Left renal cortex interstitium (tissue), 4 donors: ENCODE data around the gene CAMTA1. TPM values are rescaled to one million over a fixed set of nuclear protein-coding genes. Genes with fewer than 3 reads are reported as not detected.
"Not testable (repeated sequence)": the region's sequence is repeated elsewhere in the genome, so short reads cannot be mapped to it uniquely, and the experiment has no call there.

Experiments
- DNase-seq, 4 donors: peaks; one replicate each; pipeline ENCODE4 v3.0.0-alpha.2; 2013; ENCODE audit warnings: low read depth in 4 of 4, low spot score in 2 of 4, missing footprints in 1 of 4
- polyA plus RNA-seq, 4 donors: library from polyadenylated mRNA; unstranded; fragments of 120-200 nt; gene quantifications; one replicate each; pipeline ENCODE4 v1.2.1, GENCODE V29; 2013; ENCODE audit not compliant: insufficient read length in 4 of 4

The CAMTA1 gene
- polyA plus RNA-seq, 4 donors: 76.8 to 91.3 (median 85.3) TPM

DNA sequence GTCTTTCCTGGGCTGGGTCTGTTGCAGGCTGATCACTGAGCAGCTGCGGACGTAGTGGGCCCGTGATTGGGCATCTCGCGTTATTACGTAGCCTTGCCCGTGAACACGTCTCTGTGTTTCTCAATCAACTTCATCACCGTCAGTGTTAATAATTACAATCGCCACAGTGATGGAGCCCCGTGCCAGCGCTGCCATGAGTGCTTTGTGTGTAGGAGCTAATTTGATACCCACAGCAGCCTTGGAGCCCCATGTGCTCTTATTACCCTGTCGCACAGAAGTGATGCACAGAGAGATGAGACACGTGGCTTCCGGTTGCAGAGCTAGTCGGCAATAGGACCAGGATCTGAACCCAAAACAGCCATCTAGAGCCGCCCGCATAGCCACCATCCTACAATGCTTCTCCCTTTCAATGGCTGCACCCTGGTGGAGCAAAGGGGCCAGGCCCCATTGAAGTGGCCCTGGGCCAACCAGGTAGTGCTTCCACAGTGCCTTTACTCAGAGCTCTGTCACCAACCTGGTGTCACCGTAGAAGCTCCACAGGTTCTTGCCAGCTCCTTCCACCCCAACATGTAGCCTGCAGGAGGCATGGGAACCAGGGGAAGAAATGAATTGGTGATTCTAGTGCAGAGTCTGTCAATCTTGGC lies 587.3 kb downstream of the CAMTA1 start:
- no peak for DNase-seq

- DNase-seq: no peak
Observed at GRCh38 chr1:7373251-7373650, 588.0 kb downstream of the CAMTA1 start.

DNA sequence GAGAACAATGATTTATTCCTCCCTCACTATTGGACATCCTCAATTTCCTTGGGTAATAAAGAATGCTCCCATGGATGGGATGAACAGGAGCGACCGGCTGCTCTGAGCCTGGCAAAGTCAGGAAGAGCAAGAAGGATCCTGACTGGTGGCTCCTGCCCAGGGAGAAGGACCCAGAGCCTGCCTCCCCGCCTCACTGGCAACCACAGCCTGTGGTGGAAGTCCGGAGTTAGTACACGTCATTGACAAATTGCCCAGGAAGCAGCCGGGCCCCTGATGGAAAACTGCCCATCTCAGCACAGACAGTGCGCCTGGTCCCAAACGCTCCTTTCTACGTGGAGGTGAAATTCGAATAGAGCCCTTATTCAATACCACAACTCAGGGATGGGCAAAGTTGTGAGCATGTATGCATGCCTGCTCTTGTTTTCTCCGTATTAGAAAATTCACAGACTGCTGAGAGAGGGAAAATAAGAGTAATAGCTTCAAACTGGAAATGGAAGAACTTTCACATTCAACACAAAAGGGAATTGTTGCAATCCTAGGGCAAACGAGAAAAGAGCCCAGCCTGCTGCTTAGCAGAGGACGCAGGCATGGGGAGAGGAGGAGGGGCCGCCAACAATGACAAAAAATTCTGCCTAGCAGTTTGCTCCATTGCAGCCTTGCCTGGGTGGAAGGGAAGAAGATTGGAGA lies 588.8 kb downstream of the CAMTA1 start:
- DNase-seq: no peak

DNA sequence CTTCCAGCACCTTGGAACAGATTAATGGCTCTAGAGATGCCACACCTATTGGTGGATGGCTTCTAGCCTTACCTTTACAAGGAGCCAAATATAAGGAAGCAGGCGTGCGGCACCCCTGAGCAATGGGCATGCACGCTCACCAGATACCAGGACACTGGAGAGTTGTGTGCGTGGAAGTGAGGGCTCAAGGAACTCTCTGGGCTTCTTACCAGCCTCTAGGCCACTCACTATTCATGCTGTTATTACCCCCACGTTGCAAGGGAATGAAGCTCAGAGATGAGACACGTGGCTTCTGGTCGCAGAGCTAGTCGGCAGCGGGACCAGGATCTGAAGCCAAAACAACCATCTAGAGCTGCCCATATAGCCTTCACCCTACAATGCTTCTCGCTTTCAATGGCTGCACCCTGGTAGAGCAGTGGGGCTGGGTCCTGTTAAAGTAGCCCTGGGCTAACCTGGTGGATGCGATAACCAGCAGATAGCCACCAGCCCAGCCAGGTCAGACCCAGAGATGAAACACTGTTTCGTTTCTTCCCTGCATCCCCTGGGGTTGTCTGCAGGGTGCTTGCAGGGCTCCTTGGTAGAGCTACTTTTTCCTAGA lies 589.4 kb downstream of the CAMTA1 start:
- no peak for DNase-seq

DNA sequence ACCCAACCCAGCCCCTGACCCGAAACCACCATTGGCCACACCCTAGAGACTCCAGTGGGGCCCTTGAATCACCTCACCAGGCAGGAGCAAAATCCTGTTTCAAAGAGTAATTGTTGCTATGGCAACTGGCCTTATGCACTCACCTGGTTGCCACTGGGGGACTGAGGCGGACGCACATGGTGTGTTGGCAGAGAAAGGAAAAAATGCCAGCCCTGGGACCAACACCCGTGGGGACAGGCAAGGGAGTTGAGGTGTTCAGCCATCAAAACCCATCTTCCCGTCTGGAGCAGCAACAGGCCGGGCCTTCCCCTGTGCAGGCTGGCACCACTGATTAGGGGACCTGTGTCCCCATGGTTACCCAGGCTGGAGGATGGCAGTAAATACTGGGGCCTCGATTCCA lies 590.1 kb downstream of the CAMTA1 start:
- DNase-seq: no peak

GRCh38 chr1:7375781-7376660 lies 590.8 kb downstream of the CAMTA1 start:
- no peak for DNase-seq

DNA sequence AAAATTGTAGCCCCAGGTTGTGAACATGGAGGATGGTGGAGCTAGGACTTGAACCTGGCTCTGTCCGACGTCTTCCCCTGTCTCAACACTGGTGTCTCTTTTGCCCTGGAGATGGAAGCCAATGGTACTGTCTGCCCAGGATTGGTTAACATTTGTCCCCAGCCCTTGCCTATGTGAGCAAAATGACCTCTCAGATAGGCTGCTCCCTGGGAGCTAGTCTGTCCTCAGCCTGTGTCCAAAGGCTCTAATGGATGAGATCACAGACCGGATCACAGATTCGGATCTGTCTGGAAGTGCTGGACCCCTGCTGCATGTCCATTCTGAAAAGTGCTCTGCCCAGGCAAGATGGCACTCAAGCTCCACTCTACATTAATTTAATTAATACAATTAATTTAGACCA lies 591.4 kb downstream of the CAMTA1 start:
- DNase-seq: no peak

DNA sequence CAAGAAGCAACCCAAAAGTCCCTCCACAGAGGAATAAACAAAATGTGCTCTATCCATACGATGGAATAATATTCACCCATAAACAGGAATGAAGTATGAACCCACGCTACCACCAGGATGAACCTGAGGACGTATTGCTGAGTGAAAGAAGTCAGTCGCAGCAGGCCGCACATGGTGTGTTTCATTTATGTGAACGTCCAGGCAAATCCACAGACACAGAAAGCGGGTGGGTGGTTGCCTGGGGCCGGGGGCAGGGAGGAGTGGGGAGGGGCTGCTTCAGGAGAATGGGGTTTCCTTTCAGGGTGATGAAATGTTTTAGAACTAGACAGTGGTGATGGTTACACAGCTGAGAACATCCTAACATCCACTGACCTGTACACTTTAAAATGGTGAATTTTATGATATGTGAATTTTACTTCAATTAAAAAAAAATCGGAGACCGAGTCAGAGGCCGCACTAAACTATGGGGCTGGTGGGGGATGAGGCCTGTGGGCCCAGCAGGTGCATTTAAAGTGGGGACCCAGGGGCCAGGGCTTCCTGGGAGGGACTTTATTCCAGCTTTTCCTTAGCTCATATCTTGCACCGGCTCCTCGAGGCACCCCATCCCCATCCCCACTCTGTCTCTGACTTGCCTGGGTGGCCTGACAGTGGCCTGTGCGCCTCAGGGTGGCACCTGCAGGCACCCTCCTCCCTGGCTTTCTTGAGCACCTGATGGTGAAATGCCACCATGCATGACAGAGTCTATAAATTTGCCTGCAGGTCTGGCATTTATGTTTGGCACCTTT lies 593.3 kb downstream of the CAMTA1 start:
- no peak for DNase-seq

DNA sequence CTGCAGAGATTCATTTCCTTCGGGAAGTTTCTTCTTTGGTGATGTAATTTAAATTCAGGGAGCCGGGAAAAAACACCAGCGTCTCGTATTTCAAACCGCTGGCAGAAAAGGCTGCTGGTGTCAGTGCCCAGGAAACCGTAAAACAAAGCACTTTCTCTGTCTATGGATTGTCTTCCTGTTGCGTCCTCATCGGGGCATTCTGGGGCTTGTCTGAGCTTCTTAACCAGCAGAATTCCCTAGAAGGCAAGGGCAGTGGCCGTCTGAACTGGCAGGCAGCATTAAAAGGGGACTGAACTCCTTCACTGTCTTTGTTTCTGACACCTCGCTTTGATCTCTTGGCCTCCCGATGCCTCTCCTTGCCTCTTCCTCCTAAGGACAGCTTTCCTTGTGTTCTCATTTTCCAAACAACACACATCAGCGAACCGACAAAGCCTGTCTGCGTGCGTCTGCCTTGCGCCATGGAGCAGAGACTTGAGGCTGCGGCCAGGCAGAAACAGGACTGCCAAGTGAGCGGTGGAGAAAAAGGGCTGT lies 594.3 kb downstream of the CAMTA1 start:
- peak in 3 of 4 donors; percentile 56 to 70 (median 60) for DNase-seq

- not testable (repeated sequence) for DNase-seq
Observed at GRCh38 chr1:7380068-7380467, 594.8 kb downstream of the CAMTA1 start.

DNA sequence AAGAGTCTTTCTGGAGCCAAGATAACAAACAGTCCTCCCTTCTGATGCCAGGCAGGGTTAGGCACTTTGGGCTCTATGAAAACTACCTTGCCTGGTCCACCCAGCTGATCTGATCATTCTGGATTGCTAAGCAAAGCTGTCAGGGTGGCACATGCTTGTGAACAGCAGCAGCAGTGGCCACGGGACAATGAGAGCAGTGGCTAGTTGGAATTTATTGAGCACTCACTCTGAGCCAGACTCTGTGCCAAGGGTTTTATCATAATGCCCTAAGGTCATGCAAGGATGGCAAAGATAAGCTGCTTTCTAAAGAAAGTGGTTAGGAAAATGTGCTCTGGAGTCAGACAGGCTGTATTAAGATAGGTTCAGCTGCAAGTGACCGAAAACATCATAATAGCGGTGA lies 595.5 kb downstream of the CAMTA1 start:
- no peak for DNase-seq

DNA sequence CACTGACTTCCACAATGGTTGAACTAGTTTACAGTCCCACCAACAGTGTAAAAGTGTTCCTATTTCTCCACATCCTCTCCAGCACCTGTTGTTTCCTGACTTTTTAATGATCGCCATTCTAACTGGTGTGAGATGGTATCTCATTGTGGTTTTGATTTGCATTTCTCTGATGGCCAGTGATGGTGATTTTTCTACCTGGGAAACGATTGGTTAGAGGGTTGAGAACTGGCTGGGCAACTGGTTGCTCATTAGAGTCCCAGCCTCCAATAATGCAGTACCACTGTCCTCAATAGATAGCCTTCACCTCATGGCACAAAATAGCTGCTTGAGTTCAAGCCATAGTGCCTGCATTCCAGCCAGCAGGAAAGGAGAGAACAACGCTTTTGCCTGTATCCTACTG lies 596.5 kb downstream of the CAMTA1 start:
- DNase-seq: not testable (repeated sequence)

DNA sequence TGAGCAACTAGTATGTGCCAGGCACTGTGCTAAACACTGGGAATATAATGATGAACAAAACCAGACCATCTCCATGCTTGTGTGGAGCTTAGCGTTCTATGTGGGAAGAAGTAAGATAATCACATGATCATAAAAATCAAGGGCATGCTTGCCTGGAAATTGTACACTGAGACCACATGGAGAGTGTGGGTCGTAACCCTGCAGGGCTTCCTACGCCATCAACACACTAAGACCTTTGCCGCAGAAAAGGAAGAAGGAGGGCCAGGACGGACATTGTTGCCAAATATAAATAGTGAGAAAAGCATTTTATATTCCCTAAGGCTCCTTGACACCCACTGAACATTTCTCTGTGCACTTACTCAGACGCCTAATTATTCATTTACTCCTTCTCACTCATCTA lies 597.7 kb downstream of the CAMTA1 start:
- DNase-seq: no peak

- no peak for DNase-seq
Observed at GRCh38 chr1:7383671-7384520, 598.6 kb downstream of the CAMTA1 start.

DNA sequence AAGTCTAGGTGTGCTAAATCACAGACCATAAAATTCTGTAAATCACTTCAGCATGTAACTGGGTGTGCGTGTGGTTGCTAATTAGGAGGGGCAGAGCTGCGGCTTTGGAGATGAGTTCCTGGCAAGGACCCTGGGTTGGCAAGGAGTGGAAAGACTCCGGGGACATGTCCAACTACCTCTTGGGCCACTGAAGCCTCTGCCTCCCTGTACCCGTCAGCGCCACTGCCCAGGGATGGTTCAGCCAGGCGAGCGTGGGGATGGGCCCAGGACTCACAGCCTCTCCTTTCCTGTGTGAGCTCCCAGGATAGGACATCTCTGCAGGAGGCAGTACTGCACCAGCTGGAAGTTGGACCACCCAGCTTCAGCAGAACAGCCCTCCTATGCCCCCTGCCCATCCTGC lies 599.4 kb downstream of the CAMTA1 start:
- DNase-seq: no peak

DNA sequence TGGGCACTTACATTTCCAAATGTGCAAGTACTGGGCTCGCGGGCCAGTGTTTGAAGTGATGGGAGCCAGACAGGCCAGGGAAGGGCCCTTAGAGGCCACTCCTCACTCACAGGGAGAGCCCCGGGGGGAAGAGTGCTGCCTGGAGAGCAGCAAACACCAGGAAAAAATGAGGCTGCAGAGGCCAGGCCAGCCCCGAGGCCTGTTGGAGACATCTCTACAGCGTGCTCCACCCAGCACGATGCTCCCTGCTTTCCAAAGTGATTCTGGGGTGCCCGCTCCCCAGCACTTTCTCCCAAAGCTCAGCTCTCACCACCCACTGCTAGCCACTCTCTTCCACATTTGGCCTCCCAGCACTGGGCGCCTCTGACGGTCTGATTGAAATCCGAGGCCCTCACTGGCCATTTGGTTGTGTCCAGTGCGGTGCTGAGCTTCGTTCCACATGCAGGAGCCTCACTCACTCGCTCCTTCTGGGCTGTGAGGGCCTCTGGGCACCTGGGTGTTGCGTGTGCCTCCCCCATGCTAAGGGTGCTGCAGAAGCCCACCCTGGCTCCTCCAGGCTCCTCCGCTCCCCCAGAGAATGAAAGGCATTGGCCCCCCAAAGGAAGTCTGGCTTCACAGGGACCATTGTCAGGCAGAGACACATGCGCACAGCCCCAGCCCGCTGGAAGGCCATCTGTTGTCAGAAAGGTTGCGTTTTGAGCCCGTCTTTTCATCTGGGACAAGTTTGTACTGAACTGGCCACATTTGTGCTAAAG lies 600.4 kb downstream of the CAMTA1 start:
- no peak for DNase-seq

DNA sequence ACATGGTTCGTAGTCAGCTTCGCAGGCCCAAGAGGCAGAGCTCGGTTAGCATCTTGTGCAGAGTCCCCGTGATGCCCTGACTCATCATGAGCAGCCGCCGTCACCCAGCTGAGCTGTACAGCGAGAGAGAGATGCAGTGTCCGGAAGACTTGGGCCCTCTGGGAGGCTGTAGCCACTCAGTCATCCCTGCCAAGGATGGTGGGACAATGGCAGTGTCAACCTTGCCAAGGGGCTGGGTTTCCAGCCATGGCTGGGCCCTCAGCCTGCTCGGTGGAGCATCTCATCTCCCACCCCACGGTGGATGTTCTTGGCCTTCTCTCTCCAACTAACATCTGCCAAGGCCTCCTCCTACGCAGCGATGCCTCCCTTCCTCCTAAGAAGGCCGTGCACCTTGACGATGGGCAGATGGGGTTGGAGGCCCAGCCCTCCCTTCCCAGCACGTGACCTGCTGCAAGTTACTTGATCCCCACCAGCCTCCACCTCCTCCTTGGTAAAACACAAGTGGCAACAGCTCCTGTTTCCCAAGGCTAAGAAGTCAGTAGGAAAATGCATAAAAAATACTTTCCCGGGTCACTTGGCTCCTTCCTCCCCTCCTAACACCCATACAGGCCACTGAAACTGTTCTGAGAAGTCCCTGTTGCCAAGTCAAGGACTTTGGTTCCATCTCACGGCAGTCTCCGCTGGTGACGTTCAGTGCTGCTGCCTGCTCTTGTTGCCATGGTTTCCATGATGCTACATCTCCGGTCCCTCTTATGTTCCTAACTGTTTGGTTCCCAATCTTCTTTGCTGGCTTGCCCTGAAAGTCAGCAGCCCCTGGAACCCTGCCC lies 601.2 kb downstream of the CAMTA1 start:
- DNase-seq: no peak
